Uterus (tissue), 2 donors: Measurements from ENCODE around the gene CLEC3A.

ENCODE experiments used
- POLR2A ChIP-seq, 2 donors: fragments of 450-650 bp; IDR thresholded peaks; one replicate each; pipeline ENCODE4 v1.6.1; 2016; ENCODE audit warnings: antibody characterized with exemption in 2 of 2, mild to moderate bottlenecking in 1 of 2, moderate library complexity in 1 of 2
- TF ChIP-seq, protein P1 (sequence below), 4 experiments: fragments of 200-600 bp in 2 of 4; fragments of 450-650 bp in 2 of 4; sonication (generic) in 2 of 4; IDR thresholded peaks; one replicate each; pipeline ENCODE4 v1.5.1; 2016 to 2019; ENCODE audit warnings: antibody characterized with exemption in 4 of 4, mild to moderate bottlenecking in 2 of 4, moderate library complexity in 1 of 4

- TF ChIP-seq POLR2A (IDR thresholded peaks at IDR 0.05): no peak
- TF ChIP-seq, protein P1, sequence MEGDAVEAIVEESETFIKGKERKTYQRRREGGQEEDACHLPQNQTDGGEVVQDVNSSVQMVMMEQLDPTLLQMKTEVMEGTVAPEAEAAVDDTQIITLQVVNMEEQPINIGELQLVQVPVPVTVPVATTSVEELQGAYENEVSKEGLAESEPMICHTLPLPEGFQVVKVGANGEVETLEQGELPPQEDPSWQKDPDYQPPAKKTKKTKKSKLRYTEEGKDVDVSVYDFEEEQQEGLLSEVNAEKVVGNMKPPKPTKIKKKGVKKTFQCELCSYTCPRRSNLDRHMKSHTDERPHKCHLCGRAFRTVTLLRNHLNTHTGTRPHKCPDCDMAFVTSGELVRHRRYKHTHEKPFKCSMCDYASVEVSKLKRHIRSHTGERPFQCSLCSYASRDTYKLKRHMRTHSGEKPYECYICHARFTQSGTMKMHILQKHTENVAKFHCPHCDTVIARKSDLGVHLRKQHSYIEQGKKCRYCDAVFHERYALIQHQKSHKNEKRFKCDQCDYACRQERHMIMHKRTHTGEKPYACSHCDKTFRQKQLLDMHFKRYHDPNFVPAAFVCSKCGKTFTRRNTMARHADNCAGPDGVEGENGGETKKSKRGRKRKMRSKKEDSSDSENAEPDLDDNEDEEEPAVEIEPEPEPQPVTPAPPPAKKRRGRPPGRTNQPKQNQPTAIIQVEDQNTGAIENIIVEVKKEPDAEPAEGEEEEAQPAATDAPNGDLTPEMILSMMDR (IDR thresholded peaks at IDR 0.05): no peak
Measured at GRCh38 chr16:78025631-78026030, 3.3 kb downstream of the CLEC3A start.
